Neural cell (in vitro differentiated cells): ENCODE data around the gene SQOR. TPM values are rescaled to one million over a fixed set of nuclear protein-coding genes. Genes with fewer than 3 reads are reported as not detected.

Experiments used
- H2AFZ ChIP-seq: fragments of 200-600, 300-800 bp; sonication (generic), shearing (Covaris generic); 2 replicates; pipeline ENCODE4 v1.6.0; 2014; ENCODE audit warnings: low read depth, mild to moderate bottlenecking, antibody characterized with exemption, low read length, moderate library complexity
- H3F3A ChIP-seq: fragments of 200-600 bp; shearing (Covaris generic); 2 replicates; pipeline ENCODE4 v1.6.1; 2016; ENCODE audit warnings: mild to moderate bottlenecking, moderate library complexity, mixed read lengths, antibody characterized with exemption, low read length; ENCODE audit not compliant: insufficient read depth, poor library complexity, severe bottlenecking
- H3K27ac ChIP-seq: fragments of 200-600, 300-800 bp; sonication (generic), shearing (Covaris generic); 2 replicates; pipeline ENCODE4 v1.5.1; 2014; ENCODE audit warnings: mild to moderate bottlenecking, low read length, moderate library complexity
- H3K27me3 ChIP-seq: fragments of 300-800, 200-600 bp; sonication (generic), shearing (Covaris generic); 2 replicates; pipeline ENCODE4 v1.6.0; 2014; ENCODE audit warnings: mild to moderate bottlenecking, low read depth, low read length, moderate library complexity; ENCODE audit not compliant: insufficient read depth
- H3K36me3 ChIP-seq: fragments of 300-800, 200-600 bp; sonication (generic), shearing (Covaris generic); 2 replicates; pipeline ENCODE4 v1.5.1; 2014; ENCODE audit warnings: mild to moderate bottlenecking, antibody characterized with exemption, low read length, moderate library complexity; ENCODE audit not compliant: insufficient read depth
- H3K4me2 ChIP-seq: fragments of 300-800, 200-600 bp; sonication (generic), shearing (Covaris generic); 2 replicates; pipeline ENCODE4 v1.6.0; 2014; ENCODE audit warnings: mild to moderate bottlenecking, low read length
- H3K4me3 ChIP-seq: fragments of 300-800, 200-600 bp; sonication (generic), shearing (Covaris generic); 2 replicates; pipeline ENCODE4 v1.5.1; 2014; ENCODE audit warnings: mild to moderate bottlenecking, low read length, moderate library complexity
- H3K79me2 ChIP-seq: fragments of 200-600 bp; shearing (Covaris generic); replicated peaks from 2 replicates; pipeline ENCODE4 v1.6.0; 2014; ENCODE audit warnings: mild to moderate bottlenecking, low read length, moderate library complexity; ENCODE audit not compliant: insufficient read depth
- H3K9ac ChIP-seq: fragments of 300-800, 200-600 bp; sonication (generic), shearing (Covaris generic); 2 replicates; pipeline ENCODE4 v1.6.1; 2016; ENCODE audit warnings: mild to moderate bottlenecking, low read length, mixed read lengths
- H3K9me2 ChIP-seq: fragments of 200-600 bp; shearing (Covaris generic); 2 replicates; pipeline ENCODE4 v1.6.1; 2016; ENCODE audit warnings: mild to moderate bottlenecking, low read length, mixed read lengths; ENCODE audit not compliant: insufficient read depth
- H3K9me3 ChIP-seq: fragments of 200-600, 300-800 bp; sonication (generic), shearing (Covaris generic); 2 replicates; pipeline ENCODE4 v1.6.1; 2016; ENCODE audit warnings: mild to moderate bottlenecking, mixed run types, low read length, moderate library complexity, mixed read lengths
- H4K20me1 ChIP-seq: fragments of 200-600 bp; shearing (Covaris generic); 2 replicates; pipeline ENCODE4 v1.6.1; 2016; ENCODE audit warnings: mild to moderate bottlenecking, mixed run types; ENCODE audit not compliant: insufficient read depth
- CTCF ChIP-seq: fragments of 450-650 bp; IDR thresholded peaks from 2 replicates; pipeline ENCODE4 v1.5.1; 2014; ENCODE audit warnings: antibody characterized with exemption, mild to moderate bottlenecking, moderate library complexity; ENCODE audit not compliant: poor library complexity, severe bottlenecking
- EP300 ChIP-seq: fragments of 450-650 bp; conservative IDR thresholded peaks from 2 replicates; pipeline ENCODE4 v1.6.1; 2014; ENCODE audit warnings: antibody characterized with exemption, mild to moderate bottlenecking, moderate library complexity; ENCODE audit not compliant: poor library complexity, severe bottlenecking
- EZH2 ChIP-seq: fragments of 200-600, 300-800 bp; shearing (Covaris generic), sonication (generic); IDR thresholded peaks from 2 replicates; pipeline ENCODE4 v1.6.1; 2014; ENCODE audit warnings: antibody characterized with exemption, low read length, borderline replicate concordance, mild to moderate bottlenecking; ENCODE audit not compliant: insufficient read depth, poor library complexity, severe bottlenecking
- MXI1 ChIP-seq: fragments of 450-650 bp; conservative IDR thresholded peaks from 2 replicates; pipeline ENCODE4 v1.6.1; 2014; ENCODE audit warnings: antibody characterized with exemption, mild to moderate bottlenecking; ENCODE audit not compliant: poor library complexity, severe bottlenecking
- POLR2AphosphoS5 ChIP-seq: IDR thresholded peaks from 2 replicates; pipeline ENCODE4 v1.6.1; 2012
- RAD21 ChIP-seq: fragments of 450-650 bp; conservative IDR thresholded peaks from 2 replicates; pipeline ENCODE4 v1.6.1; 2014; ENCODE audit warnings: antibody characterized with exemption, mild to moderate bottlenecking, moderate library complexity
- REST ChIP-seq: IDR thresholded peaks from 2 replicates; pipeline ENCODE4 v1.6.1; 2012; ENCODE audit warnings: borderline replicate concordance
- SMC3 ChIP-seq: fragments of 450-650 bp; conservative IDR thresholded peaks from 2 replicates; pipeline ENCODE4 v1.6.1; 2014; ENCODE audit warnings: antibody characterized with exemption, mild to moderate bottlenecking, moderate library complexity; ENCODE audit not compliant: poor library complexity
- TAF1 ChIP-seq: IDR thresholded peaks from 2 replicates; pipeline ENCODE4 v1.6.1; 2012; ENCODE audit warnings: low read depth
- polyA plus RNA-seq: library from polyadenylated mRNA; depleted of rRNA; stranded (reverse); fragments of >200 nt; gene quantifications from 2 replicates; pipeline ENCODE4 v1.2.3, GENCODE V29; 2014

The SQOR gene
- polyA plus RNA-seq, 1 donor from 2014 or later: not detected

GRCh38 chr15:45641999-45642932 lies 7.4 kb downstream of the SQOR start:
- Histone ChIP-seq H3K27me3 (no peaks in the 10 kb centered on the region), H3K4me2 (no peak overlapping the region), H3F3A (no peaks in the 10 kb centered on the region), H2AFZ (no peak overlapping the region), H3K36me3 (no peaks in the 10 kb centered on the region), H4K20me1 (no peaks in the 10 kb centered on the region), H3K9ac (no peak overlapping the region), H3K4me3 (no peak overlapping the region), H3K9me3 (no peaks in the 10 kb centered on the region), H3K27ac (no peak overlapping the region), H3K79me2 (no peaks in the 10 kb centered on the region), H3K9me2 (no peaks in the 10 kb centered on the region)
- TF ChIP-seq SMC3: no peak
- TF ChIP-seq REST: no peak
- no peak for TF ChIP-seq EP300
- TF ChIP-seq EZH2: no peak
- TF ChIP-seq CTCF: no peak
- TF ChIP-seq POLR2AphosphoS5: no peak
- no peak for TF ChIP-seq MXI1
- TF ChIP-seq TAF1: no peak
- TF ChIP-seq RAD21: no peak

GRCh38 chr15:45644437-45644836 lies 9.6 kb downstream of the SQOR start:
- Histone ChIP-seq H3K36me3 (no peaks in the 10 kb centered on the region), H3K4me2 (no peak overlapping the region), H4K20me1 (no peaks in the 10 kb centered on the region), H3K4me3 (no peak overlapping the region), H3K9ac (no peak overlapping the region), H3K79me2 (no peaks in the 10 kb centered on the region), H3K27me3 (no peaks in the 10 kb centered on the region), H3K9me3 (no peaks in the 10 kb centered on the region), H3K27ac (no peak overlapping the region), H3K9me2 (no peaks in the 10 kb centered on the region), H2AFZ (no peak overlapping the region), H3F3A (no peaks in the 10 kb centered on the region)
- TF ChIP-seq CTCF (no peak), RAD21 (no peak), MXI1 (no peak), TAF1 (no peak), EZH2 (no peak), POLR2AphosphoS5 (no peak)
